Choroid plexus epithelial cell (primary cell): ENCODE data around the gene TMEM115.

ENCODE experiments used
- DNase-seq: peaks from one replicate; pipeline ENCODE4 v3.0.0-alpha.2; 2010; ENCODE audit warnings: low read depth
- H3K4me3 ChIP-seq: 2 replicates; pipeline ENCODE4 v1.5.1; 2011; ENCODE audit warnings: low read depth, mild to moderate bottlenecking, control low read depth, low read length, moderate library complexity
- CTCF ChIP-seq: conservative IDR thresholded peaks from 2 replicates; pipeline ENCODE4 v1.5.1; 2011; ENCODE audit warnings: low read depth, mild to moderate bottlenecking, control low read depth, inconsistent platforms, low read length, moderate library complexity

TMEM115 gene

GRCh38 chr3:50370594-50370993 lies 11.3 kb upstream of the TMEM115 start:
- TF ChIP-seq CTCF, result peak; percentile 53
- no peak overlapping the region for H3K4me3 ChIP-seq
- peak; percentile 74 for DNase-seq

- no peak for DNase-seq
- no peak for TF ChIP-seq CTCF
- no peak overlapping the region for H3K4me3 ChIP-seq
Measured at GRCh38 chr3:50369012-50369670, 9.8 kb upstream of the TMEM115 start.

GRCh38 chr3:50365842-50366220 lies 6.5 kb upstream of the TMEM115 start:
- TF ChIP-seq CTCF, result no peak

GRCh38 chr3:50365080-50365841 lies 5.9 kb upstream of the TMEM115 start:
- TF ChIP-seq CTCF, result no peak
- H3K4me3 ChIP-seq, result peak overlapping the region; percentile 56
- peak; percentile 70 for DNase-seq

More at GRCh38 chr3:50365842-50366220, 6.5 kb upstream of the TMEM115 start:
- DNase-seq, result no peak
- no peak overlapping the region for H3K4me3 ChIP-seq

- no peak for DNase-seq
- no peak for TF ChIP-seq CTCF
- H3K4me3 ChIP-seq, result peak overlapping the region; percentile 56
Measured at GRCh38 chr3:50364573-50365079, 5.3 kb upstream of the TMEM115 start.

GRCh38 chr3:50359760-50360110 lies 414 bp upstream of the TMEM115 start:
- H3K4me3 ChIP-seq, result peak overlapping the region; percentile 53
- DNase-seq, result no peak
- no peak for TF ChIP-seq CTCF

GRCh38 chr3:50358355-50358910 lies 888 bp downstream of the TMEM115 start:
- TF ChIP-seq CTCF, result no peak
- peak overlapping the region; percentile 99 for H3K4me3 ChIP-seq
- no peak for DNase-seq
